Activated T-cell treated with anti-CD3 and anti-CD28 coated beads, Interleukin-2, amount 50 U/mL, for 1 hour (primary cell): ENCODE measurements around the gene GNAT3.

Experiments used
- DNase-seq: peaks from one replicate; pipeline ENCODE4 v3.0.0-alpha.2; 2020

The GNAT3 gene

GRCh38 chr7:80415114-80415513, 96.8 kb downstream of the GNAT3 start:
- DNase-seq: no peak

- no peak for DNase-seq
These were observed 97.5 kb downstream of the GNAT3 start for GRCh38 chr7:80414331-80414730.

- DNase-seq: no peak
These were observed 98.4 kb downstream of the GNAT3 start for GRCh38 chr7:80413383-80413945.

GRCh38 chr7:80412842-80413241, 99.0 kb downstream of the GNAT3 start:
- no peak for DNase-seq

- DNase-seq: no peak
These were observed 100.2 kb downstream of the GNAT3 start for GRCh38 chr7:80411621-80412020.

- no peak for DNase-seq
These were observed 101.8 kb downstream of the GNAT3 start for GRCh38 chr7:80410081-80410480.
